ENCODE data around the gene DCC. TPM values are rescaled to one million over a fixed set of nuclear protein-coding genes. Genes with fewer than 3 reads are reported as not detected.

DCC gene
- total RNA-seq, 2 experiments from 2014 or later: not detected

GRCh38 chr18:52386306-52386705 is 46.3 kb downstream of the DCC start:
- H3K36me3 Mint-ChIP-seq (ENCODE audit: low read depth): no peaks in the 10 kb centered on the region
- CTCF ChIA-PET: interaction anchor here (0.6 kb wide), 1 partner anchor 87 kb away, joined by 5 read pairs; no protein-coding TSS in a partner anchor
- Histone ChIP-seq H3K27ac (ENCODE audit: low read depth in 1 of 2, low read length in 2 of 2) (no peak overlapping the region), H3K9me3 (ENCODE audit: control insufficient read depth in 1 of 2, insufficient read depth in 1 of 2, low read length in 2 of 2) (no peaks in the 10 kb centered on the region), H3K4me1 (ENCODE audit: insufficient read depth, low read length) (no peaks in the 10 kb centered on the region), H3K27me3 (ENCODE audit: control insufficient read depth in 1 of 2, insufficient read depth in 2 of 2, low read length in 2 of 2) (no peaks in the 10 kb centered on the region), H3K36me3 (ENCODE audit: insufficient read depth, low read length) (no peaks in the 10 kb centered on the region), H3K4me3 (ENCODE audit: low read length) (no peak overlapping the region)
- DNase-seq (no peak), ATAC-seq (ENCODE audit: poor library complexity) (no peak)
- intact Hi-C loops (cut with DNase I, micrococcal nuclease): no loop called here
- TF ChIP-seq, protein P1, sequence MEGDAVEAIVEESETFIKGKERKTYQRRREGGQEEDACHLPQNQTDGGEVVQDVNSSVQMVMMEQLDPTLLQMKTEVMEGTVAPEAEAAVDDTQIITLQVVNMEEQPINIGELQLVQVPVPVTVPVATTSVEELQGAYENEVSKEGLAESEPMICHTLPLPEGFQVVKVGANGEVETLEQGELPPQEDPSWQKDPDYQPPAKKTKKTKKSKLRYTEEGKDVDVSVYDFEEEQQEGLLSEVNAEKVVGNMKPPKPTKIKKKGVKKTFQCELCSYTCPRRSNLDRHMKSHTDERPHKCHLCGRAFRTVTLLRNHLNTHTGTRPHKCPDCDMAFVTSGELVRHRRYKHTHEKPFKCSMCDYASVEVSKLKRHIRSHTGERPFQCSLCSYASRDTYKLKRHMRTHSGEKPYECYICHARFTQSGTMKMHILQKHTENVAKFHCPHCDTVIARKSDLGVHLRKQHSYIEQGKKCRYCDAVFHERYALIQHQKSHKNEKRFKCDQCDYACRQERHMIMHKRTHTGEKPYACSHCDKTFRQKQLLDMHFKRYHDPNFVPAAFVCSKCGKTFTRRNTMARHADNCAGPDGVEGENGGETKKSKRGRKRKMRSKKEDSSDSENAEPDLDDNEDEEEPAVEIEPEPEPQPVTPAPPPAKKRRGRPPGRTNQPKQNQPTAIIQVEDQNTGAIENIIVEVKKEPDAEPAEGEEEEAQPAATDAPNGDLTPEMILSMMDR (IDR thresholded peaks at IDR 0.05): no peak
- H3K9me3 Mint-ChIP-seq: peaks cover 3% of the 10 kb centered on the region
- POLR2A ChIA-PET: no interaction called here
- H3K27ac Mint-ChIP-seq: no peak overlapping the region
- H3K4me3 Mint-ChIP-seq: no peak overlapping the region
- no peaks in the 10 kb centered on the region for H3K4me1 Mint-ChIP-seq (ENCODE audit: low read depth)
- H3K27me3 Mint-ChIP-seq: no peaks in the 10 kb centered on the region

DNA sequence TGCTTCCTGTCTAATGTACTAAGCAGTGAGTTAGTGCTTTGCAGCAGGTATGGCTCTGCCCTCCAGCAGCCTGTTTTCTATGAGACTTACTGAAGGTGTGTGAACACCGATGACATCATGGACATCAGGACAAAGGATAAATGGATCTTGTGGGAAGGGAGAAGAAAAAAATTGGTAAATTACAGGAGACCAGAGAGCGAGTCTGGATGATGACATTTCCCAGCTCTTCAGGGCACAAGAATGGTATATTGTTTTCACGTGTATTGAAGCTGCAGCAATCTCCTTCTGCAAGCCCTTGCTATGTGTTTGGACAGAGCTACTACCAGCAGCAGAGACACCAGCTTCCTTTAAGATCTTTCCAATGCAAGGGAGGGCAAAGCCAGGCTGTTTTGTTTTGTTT is 47.2 kb downstream of the DCC start:
- ATAC-seq (ENCODE audit: poor library complexity): no peak
- no peak overlapping the region for H3K27ac ChIP-seq (ENCODE audit: low read depth in 1 of 2, low read length in 2 of 2)
- TF ChIP-seq, protein P1 (IDR thresholded peaks at IDR 0.05): no peak
- intact Hi-C loops (cut with DNase I, micrococcal nuclease): no loop called here
- peaks cover 3% of the 10 kb centered on the region for H3K9me3 Mint-ChIP-seq
- POLR2A ChIA-PET: no interaction called here
- no peak overlapping the region for H3K4me3 ChIP-seq (ENCODE audit: low read length)
- DNase-seq: no peak
- no peaks in the 10 kb centered on the region for H3K9me3 ChIP-seq (ENCODE audit: control insufficient read depth in 1 of 2, insufficient read depth in 1 of 2, low read length in 2 of 2)
- no peaks in the 10 kb centered on the region for H3K27me3 ChIP-seq (ENCODE audit: control insufficient read depth in 1 of 2, insufficient read depth in 2 of 2, low read length in 2 of 2)
- no peaks in the 10 kb centered on the region for H3K36me3 ChIP-seq (ENCODE audit: insufficient read depth, low read length)
- no peaks in the 10 kb centered on the region for H3K36me3 Mint-ChIP-seq (ENCODE audit: low read depth)
- H3K4me1 Mint-ChIP-seq (ENCODE audit: low read depth): no peaks in the 10 kb centered on the region
- no peaks in the 10 kb centered on the region for H3K27me3 Mint-ChIP-seq
- H3K4me3 Mint-ChIP-seq: no peak overlapping the region
- CTCF ChIA-PET: no interaction called here
- no peak overlapping the region for H3K27ac Mint-ChIP-seq
- H3K4me1 ChIP-seq (ENCODE audit: insufficient read depth, low read length): no peaks in the 10 kb centered on the region

DNA sequence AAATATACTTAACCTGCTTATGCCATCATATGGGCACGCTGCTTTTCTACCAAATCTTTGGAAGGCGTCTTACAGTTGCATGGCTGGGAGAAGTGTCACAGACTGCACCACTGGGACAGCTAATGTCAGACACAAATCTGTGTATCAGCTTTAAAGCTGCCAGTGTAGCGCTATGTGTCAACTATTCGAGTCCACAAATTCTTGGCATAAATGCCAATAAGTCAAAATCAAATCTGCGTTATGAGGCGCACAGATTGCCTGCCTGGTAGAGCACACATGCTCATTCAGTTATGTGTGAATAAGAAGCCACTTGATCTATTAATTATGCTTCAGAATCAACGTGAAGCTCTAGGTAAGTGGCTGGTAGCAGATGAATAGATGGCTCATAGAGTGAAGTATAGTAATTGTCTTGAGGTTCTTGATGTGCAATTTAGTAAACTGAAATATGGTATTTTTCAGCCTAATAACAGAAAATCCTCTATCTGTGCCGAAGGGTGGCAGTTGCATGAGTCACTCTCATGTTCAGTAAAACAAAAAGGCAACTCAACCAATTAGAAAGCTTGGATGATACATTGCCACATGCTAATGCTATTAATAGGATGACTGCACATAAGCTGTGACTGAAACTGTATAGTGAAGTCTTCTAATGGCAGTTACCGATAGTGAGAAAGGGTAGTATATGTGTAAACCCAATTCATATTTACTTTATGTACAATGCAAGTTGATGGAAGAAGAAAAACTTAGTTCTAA is 52.0 kb downstream of the DCC start:
- Mint-ChIP-seq H3K36me3 (ENCODE audit: low read depth) (no peaks in the 10 kb centered on the region), H3K9me3 (peaks cover 3% of the 10 kb centered on the region), H3K27ac (no peak overlapping the region), H3K27me3 (no peaks in the 10 kb centered on the region), H3K4me3 (no peak overlapping the region), H3K4me1 (ENCODE audit: low read depth) (no peaks in the 10 kb centered on the region)
- no peak overlapping the region for H3K4me3 ChIP-seq (ENCODE audit: low read length)
- CTCF ChIA-PET: no interaction called here
- H3K27ac ChIP-seq (ENCODE audit: low read depth in 1 of 2, low read length in 2 of 2): no peak overlapping the region
- intact Hi-C loops (cut with DNase I, micrococcal nuclease): no loop called here
- H3K36me3 ChIP-seq (ENCODE audit: insufficient read depth, low read length): no peaks in the 10 kb centered on the region
- TF ChIP-seq, protein P1 (IDR thresholded peaks at IDR 0.05): no peak
- H3K9me3 ChIP-seq (ENCODE audit: control insufficient read depth in 1 of 2, insufficient read depth in 1 of 2, low read length in 2 of 2): no peaks in the 10 kb centered on the region
- DNase-seq (no peak), ATAC-seq (ENCODE audit: poor library complexity) (no peak)
- POLR2A ChIA-PET: no interaction called here
- no peaks in the 10 kb centered on the region for H3K4me1 ChIP-seq (ENCODE audit: insufficient read depth, low read length)
- H3K27me3 ChIP-seq (ENCODE audit: control insufficient read depth in 1 of 2, insufficient read depth in 2 of 2, low read length in 2 of 2): no peaks in the 10 kb centered on the region
